Astrocyte of the spinal cord (primary cell): Measurements from ENCODE around the gene KDM4C.
A peak's percentile ranks its signal among the peaks of the same experiment; 100 is the strongest.

Experiments used
- DNase-seq: peaks from one replicate; pipeline ENCODE4 v3.0.0; 2011; ENCODE audit warnings: low read depth, low spot score
- H3K4me3 ChIP-seq: 2 replicates; pipeline ENCODE4 v1.5.1; 2011; ENCODE audit warnings: low read depth, mild to moderate bottlenecking, low read length, moderate library complexity
- in situ Hi-C: cut with HindIII; loops from 2 replicates; pipeline ENCODE4 v1.10.0; 2017; ENCODE audit warnings: low sequenced_read_pairs
- TF ChIP-seq, protein P1 (sequence below): IDR thresholded peaks from 2 replicates; pipeline ENCODE4 v1.5.1; 2012; ENCODE audit warnings: low read depth, mild to moderate bottlenecking, low read length, inconsistent platforms

KDM4C gene

GRCh38 chr9:7088611-7089010, 330.8 kb downstream of the KDM4C start:
- in situ Hi-C loops: no loop called here
- DNase-seq: no peak
- H3K4me3 ChIP-seq: no peak overlapping the region
- TF ChIP-seq, protein P1, sequence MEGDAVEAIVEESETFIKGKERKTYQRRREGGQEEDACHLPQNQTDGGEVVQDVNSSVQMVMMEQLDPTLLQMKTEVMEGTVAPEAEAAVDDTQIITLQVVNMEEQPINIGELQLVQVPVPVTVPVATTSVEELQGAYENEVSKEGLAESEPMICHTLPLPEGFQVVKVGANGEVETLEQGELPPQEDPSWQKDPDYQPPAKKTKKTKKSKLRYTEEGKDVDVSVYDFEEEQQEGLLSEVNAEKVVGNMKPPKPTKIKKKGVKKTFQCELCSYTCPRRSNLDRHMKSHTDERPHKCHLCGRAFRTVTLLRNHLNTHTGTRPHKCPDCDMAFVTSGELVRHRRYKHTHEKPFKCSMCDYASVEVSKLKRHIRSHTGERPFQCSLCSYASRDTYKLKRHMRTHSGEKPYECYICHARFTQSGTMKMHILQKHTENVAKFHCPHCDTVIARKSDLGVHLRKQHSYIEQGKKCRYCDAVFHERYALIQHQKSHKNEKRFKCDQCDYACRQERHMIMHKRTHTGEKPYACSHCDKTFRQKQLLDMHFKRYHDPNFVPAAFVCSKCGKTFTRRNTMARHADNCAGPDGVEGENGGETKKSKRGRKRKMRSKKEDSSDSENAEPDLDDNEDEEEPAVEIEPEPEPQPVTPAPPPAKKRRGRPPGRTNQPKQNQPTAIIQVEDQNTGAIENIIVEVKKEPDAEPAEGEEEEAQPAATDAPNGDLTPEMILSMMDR: no peak

DNA sequence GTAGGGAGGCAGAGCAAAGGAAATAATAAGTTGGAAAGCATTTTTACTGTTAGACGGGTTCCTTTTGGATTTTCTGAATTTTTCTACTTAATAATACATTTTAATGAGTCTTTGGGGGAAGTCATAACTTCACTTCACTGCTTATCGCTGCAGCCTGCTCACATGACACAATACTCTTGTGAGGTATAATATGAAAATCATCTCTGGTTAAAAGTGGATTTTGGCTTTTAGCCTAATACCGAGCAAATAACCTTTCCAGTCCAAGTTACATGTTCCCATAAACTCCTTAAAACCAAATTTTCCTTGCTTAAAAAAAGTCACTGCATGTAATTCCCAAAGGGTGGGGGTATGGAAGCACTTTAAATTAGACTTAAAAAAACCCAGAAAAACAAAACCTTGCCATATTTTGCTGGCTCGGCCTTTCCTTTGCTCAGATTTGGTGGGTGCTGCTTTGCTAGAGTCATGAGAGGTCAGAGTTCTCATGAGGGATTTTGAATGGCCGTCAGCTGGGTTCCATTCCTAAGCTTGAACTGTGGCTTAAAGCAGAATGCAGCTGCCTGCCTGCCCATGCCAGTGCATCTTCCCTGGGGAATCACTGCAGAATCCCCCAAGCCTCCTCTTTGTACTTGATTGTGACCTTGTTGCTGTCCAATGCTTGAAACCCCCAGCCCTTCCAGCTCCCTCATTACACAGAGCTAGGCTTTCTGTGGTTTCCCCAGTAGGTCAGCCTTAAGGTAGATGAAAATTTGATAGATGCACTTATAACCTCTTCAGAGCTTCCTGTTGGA, 331.8 kb downstream of the KDM4C start:
- TF ChIP-seq, protein P1: no peak
- DNase-seq: no peak
- in situ Hi-C loops: no loop called here
- no peak overlapping the region for H3K4me3 ChIP-seq

DNA sequence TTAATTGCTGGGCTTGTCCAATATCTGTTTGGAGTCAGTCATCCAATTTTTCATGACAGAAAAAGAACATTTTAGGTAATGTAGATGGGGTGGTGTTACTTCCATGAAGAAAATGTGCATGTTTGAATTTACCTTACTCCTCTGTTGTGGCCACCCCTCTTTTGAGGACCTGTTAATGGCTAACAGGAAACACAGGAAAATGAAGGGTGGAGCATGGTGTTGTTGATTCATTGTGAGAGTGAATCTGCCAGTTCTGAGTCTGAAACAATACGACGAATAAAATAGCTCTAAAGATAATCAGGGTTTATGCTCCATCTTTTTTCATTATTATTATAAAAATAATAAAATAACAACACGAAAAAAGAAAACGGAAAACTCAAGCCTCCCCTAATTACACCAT, 335.3 kb downstream of the KDM4C start:
- DNase-seq: no peak
- TF ChIP-seq, protein P1: no peak
- in situ Hi-C loops: no loop called here
- H3K4me3 ChIP-seq: no peak overlapping the region

- TF ChIP-seq, protein P1: peak; percentile 58
- DNase-seq: peak; percentile 24
- in situ Hi-C loops: no loop called here
- H3K4me3 ChIP-seq: no peak overlapping the region
These were observed 336.3 kb downstream of the KDM4C start for GRCh38 chr9:7094052-7094451.

DNA sequence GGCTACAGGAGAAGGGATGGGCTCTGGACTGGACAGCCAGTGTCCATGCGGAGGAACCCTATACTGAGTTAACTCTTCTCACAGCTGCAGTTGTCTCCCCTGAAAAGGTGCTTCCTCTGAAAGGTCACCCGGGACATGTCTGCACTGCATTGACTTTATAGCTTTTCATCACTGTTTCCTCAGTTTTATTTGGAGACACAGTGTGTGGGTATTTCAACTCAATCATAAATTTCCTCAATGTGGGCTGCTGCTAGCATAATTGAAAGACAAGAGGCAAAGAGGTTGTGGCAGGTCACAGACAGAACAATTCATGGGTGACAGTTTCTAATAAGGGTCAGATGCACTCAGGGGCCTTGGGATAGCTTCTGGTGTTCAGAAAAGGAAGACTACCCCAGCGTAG, 336.8 kb downstream of the KDM4C start:
- in situ Hi-C loops: no loop called here
- H3K4me3 ChIP-seq: no peak overlapping the region
- TF ChIP-seq, protein P1: no peak
- no peak for DNase-seq

GRCh38 chr9:7095058-7095457, 337.3 kb downstream of the KDM4C start:
- in situ Hi-C loops: no loop called here
- TF ChIP-seq, protein P1: no peak

More at GRCh38 chr9:7095058-7095457, 337.3 kb downstream of the KDM4C start:
- H3K4me3 ChIP-seq: no peak overlapping the region
- no peak for DNase-seq
